ENCODE results near the gene SFT2D1.
"Not testable (repeated sequence)": the region's sequence is repeated elsewhere in the genome, so short reads cannot be mapped to it uniquely, and the experiment has no call there.

GRCh38 chr6:166362427-166362826 is 20.1 kb upstream of the SFT2D1 start:
- not testable (repeated sequence) for TF ChIP-seq SUZ12 (IDR thresholded peaks at IDR 0.05; ENCODE audit: extremely low read depth, insufficient read depth, insufficient read length); ZNF274 (IDR thresholded peaks at IDR 0.05; ENCODE audit: low read depth, low read length); YY1 (IDR thresholded peaks at IDR 0.05; ENCODE audit: insufficient read depth, insufficient read length)
